HL-60 (cell line): Measurements from ENCODE around the gene STARD3NL.
"Not testable (repeated sequence)": the region's sequence is repeated elsewhere in the genome, so short reads cannot be mapped to it uniquely, and the experiment has no call there.

Experiments used
- GABPA ChIP-seq: IDR thresholded peaks from 2 replicates; pipeline ENCODE4 v1.6.1; 2012; ENCODE audit warnings: low read depth
- REST ChIP-seq: IDR thresholded peaks from 2 replicates; pipeline ENCODE4 v1.6.1; 2012; ENCODE audit warnings: low read depth; ENCODE audit not compliant: insufficient replicate concordance
- TF ChIP-seq, protein P1 (sequence below): IDR thresholded peaks from one replicate; pipeline ENCODE4 v1.5.1; 2011; ENCODE audit warnings: low read length, control low read depth, inconsistent platforms; ENCODE audit not compliant: insufficient read depth

GRCh38 chr7:38265958-38266357 lies 87.9 kb downstream of the STARD3NL start:
- TF ChIP-seq, protein P1, sequence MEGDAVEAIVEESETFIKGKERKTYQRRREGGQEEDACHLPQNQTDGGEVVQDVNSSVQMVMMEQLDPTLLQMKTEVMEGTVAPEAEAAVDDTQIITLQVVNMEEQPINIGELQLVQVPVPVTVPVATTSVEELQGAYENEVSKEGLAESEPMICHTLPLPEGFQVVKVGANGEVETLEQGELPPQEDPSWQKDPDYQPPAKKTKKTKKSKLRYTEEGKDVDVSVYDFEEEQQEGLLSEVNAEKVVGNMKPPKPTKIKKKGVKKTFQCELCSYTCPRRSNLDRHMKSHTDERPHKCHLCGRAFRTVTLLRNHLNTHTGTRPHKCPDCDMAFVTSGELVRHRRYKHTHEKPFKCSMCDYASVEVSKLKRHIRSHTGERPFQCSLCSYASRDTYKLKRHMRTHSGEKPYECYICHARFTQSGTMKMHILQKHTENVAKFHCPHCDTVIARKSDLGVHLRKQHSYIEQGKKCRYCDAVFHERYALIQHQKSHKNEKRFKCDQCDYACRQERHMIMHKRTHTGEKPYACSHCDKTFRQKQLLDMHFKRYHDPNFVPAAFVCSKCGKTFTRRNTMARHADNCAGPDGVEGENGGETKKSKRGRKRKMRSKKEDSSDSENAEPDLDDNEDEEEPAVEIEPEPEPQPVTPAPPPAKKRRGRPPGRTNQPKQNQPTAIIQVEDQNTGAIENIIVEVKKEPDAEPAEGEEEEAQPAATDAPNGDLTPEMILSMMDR, result not testable (repeated sequence)
- TF ChIP-seq REST, GABPA: not testable (repeated sequence)
